DMS53 (cell line): Measurements from ENCODE around the gene P4HB.
A peak's percentile ranks its signal among the peaks of the same experiment; 100 is the strongest.

ENCODE experiments used
- DNase-seq: peaks from one replicate; lab custom pipeline; 2025; lab: John Stamatoyannopoulos, UW

The P4HB gene

DNA sequence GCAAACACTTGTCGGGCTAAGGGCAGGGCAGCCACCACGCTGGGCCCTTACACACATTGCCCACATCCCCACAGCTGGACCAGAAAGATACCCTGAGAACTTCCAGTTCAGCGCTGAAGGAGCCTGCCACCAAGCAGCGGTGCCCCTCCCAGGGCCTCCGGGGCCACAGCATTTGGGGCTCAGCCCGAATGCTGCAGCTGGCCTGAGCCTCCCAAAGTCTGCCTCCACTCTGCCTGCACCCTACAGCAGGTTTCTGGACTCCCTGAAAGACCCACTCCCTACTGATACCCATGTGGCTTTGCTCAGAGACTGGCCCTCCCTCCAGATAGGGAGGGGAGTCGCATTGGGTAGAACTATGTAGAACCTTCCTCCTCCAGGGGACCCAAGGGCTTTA lies 28.8 kb downstream of the P4HB start:
- DNase-seq = no peak

DNA sequence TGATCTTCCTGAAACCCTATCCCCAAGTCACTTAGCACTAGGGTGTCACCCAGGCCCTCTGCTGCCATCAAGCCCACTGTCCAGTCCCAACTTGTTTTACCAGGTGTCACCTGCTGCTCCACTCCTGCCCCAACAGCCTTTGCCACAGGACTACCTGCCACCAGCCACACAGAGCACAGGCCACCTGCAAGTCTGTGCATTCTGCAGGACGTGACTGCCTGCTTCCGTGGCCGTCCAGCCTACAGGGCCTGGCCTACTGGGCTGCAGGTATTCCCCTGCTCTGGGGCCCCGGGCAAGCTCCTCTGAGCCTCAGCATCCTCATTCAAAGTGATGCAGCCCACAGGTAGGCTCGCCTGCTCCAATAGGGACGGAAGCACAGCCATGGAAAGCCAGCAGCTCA lies 30.5 kb downstream of the P4HB start:
- DNase-seq = no peak

DNA sequence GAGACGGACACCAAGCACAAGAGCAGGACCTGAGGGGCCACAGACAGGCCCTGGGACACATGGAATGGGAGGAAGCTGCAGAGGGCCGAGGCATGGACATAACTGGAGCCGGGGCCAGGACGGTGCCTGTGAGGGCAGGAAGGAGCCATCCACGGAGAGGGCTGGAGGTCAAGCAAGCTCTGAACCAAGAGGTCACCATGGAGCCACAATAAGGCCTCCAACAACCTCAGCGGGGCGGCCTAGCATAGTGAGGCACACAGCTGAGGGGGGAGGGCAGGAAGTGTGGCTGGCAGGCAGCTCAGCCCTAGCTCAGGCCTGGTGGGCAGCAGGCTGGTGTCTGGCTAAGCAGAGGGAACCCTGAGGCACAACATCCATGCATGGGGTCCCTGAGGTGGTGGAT lies 31.7 kb downstream of the P4HB start:
- no peak for DNase-seq

DNA sequence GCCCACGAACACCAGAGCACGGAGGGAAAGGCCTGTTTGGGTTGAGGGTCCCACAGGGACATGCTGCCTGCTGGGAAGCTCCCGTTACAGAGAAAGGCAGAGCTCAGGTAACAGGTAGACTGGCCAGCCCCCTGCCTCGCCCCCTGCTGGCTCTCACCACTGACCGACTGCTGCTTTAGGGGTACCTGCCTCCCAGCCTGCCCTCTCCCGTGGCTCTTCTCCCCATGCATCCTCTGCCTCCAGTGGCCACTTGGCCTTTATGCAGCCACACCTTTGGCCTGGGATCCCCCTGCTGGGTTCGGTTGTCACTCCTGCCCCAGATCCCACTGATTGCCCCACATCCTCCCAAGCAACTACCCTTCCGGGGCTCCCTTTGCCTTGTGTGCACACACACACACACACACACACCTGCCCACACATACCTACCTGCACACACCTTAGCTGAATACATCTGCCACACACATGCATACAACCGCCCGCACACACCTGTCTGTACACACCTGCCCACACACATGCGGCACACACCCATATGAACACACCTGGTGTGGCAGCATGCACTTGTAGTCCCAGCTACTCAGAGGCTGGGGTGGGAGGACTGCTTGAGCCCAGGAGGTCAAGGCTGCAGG lies 34.4 kb downstream of the P4HB start:
- DNase-seq = no peak

DNA sequence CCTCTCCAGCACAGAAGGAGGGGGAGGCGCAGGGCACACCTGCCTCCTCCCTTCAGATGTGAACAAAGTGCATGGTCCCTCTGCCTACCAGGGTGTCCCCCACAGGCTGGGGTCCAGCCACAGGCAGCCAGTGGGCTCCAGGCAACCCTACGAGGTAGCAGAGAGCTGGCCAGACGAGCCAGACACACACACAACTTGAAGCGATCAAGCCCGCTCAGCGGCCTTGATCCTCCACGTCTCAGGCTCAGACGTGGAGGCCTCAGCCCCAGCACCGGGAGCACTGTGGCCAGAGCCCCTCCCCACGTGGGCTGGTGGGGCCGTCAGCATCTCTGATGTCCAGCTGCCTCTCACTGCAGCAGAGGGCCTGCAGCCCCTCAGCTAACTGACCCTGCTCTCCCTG lies 35.7 kb downstream of the P4HB start:
- DNase-seq = no peak

DNA sequence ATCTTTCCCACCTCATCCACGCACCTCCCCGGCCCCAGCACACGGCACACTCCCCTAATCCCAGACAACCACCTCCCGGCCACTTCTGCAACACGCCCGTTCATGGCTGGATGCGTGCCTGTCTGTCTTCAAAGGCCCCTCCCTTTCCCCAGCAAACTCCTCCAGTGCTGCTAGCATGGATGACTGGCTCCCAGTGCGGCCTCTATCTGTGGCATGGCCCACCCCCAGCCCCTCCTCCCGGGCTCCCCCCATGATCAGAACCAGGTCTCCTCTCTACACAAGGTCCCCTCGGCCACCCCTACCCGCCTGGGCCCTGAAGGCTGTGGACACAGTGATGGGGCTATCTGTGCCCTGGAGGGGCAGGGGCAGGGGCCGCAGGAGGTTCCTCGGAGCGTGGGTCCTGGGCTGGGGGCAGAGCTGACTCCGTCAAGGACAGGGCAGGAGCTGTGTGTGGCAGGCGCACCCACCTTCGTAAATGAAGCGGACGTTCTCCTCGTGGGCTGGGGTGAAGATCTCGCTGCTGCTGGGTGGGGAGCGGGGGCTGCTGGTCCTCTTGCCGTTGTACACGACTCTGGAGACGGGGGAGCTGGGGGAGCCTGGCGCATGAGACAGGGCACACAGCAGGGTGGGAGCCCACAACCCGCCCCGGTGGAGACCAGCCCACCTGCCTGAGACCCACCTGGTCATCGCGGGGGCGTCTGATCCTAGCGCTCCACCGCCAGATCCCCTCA lies 36.4 kb downstream of the P4HB start:
- DNase-seq = no peak

DNA sequence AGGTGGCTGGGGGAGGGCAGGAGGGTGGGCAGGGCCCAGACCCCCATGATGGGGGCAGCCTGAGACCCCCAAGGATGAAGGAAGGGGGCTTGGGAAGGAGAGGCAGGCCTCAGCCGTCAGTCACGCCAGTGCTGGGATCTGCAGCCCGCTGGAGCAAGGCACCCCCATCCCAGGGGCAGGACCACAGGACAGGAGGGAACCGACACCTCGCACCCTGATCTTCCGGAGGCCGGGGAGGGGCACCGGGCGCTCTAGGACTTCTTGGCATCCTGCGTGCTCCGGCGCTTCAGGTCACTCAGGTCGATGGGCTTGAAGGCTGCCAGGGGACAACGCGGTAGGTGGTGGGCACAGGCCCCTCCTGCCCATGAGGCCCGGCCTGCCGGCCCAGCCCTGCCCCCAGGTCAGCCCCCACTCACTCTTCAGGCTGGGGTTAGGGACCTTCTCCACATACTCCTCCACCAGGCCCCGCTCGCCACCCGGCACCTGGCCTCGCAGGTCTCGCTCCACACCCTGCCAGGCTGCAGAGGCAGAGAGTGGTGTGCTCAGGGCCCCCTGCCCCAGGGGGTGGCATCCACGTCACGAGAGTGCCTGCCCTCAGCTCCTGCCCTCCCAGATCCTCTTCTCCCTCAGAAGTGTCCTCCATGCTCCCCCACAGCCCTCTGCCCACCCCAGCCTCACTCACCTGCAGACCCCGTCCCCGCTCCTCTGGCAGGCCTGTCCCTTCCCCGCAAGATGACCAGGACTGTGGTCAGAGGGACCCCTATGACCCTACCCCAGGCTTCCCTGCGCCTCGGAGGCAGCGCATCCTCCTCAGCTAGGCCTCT lies 37.1 kb downstream of the P4HB start:
- DNase-seq = no peak

DNA sequence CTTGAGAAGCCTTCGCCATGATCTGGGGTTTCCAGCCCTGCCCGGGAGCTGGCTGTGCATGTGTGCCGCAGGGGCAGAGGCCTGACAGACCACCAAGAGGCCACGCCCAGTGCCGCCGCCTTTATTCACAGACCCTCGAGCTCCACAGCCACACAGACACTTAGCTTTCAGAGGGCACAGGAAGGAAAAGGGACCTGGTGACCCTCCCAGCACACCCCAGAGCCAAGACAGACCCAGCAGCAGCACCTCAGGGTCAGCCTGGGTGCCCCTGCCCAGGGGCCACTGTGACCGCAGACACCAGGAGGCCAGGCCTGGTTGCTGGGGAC lies 38.1 kb downstream of the P4HB start:
- DNase-seq = no peak

DNA sequence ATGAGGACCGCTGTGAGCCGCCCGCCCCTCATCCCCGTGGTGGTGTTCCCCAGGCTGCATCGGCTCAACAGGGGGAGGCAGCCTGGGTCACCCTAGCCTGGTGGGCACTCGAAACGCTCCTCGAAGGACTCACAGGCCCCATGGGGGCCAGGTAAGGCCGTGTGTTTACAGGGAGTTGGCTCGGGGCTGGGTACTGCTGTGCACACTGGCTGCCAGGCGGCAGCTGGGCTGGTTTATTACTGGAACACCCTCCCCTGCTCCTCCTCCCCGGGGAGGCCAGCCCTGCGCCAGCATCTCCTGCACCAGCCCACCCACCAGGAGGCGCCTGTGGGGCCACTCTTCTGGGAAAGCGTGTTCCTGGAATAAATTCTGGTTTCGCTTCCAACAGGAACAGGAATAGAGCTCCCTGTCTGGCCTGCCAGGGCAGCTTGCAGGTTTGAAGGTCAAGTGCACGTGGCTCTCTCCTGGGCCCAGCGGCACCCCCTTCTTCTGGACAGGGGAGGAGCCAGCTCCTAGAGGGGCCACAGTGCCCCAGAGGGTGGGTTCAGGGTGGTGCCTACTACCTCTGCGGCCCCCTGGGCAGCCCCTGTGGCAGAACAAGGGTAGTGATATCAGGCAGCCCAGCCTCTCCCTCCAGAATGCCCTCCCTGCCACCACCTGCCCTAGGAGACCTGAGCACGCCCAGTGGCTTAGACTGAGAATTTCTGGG lies 38.6 kb downstream of the P4HB start:
- DNase-seq = peak; percentile 97

DNA sequence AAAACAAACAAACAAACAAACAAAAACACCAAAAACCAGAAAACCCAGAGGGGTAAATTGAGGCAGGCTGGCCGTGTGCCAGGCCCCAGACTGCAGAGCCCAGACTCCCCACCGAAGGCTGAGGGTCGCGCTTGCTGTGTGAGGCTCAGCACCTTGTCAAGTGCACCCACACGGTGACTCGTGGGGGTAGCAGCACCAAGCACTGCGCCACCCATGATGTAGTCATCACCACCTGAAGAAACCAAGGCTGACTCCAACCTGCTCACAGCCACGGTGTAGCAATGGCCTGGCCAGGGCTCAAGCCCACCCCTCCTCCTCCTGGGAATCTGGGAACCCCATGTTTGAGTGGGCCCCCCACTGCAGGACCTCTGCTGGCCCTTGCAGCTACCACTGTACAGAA lies 39.2 kb downstream of the P4HB start:
- peak; percentile 57 for DNase-seq

DNA sequence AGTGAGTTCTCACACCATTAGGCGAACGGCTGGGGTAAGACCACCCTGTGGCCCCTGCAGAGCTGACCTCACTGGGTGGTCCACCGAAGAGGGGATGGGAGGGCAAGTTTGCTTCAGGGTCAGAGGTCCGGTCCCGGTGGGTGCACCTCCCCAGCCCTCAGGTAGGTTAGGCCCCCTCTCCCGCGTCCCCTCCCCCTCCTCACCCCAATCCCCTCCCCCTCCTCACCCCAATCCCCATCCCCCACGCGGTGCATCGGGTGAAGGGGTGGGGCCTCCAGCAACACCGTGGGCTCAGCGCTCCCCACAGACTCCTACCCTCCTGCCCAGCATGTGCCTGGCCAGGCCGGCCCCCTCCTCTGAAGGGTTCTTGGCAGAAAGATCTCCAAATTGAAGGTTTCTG lies 40.6 kb downstream of the P4HB start:
- no peak for DNase-seq

DNA sequence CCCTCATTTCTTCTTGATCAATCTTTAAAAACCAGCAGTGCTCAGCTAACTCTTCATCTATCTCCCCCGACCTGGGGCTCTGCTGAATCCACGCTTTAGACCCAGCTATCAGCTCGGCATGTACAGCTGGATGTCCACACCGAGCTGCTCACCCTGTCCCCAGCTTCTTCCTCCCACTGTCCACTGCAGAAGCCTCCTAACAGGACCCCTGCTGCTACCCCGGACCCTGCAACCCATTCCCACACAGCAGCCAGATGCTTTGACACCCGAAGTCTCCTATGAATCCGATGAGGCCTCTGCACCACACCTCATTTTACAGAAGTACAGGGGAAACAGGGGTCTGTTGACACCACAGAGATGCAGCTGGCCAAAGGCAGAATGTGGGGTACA lies 42.6 kb downstream of the P4HB start:
- DNase-seq = no peak

DNA sequence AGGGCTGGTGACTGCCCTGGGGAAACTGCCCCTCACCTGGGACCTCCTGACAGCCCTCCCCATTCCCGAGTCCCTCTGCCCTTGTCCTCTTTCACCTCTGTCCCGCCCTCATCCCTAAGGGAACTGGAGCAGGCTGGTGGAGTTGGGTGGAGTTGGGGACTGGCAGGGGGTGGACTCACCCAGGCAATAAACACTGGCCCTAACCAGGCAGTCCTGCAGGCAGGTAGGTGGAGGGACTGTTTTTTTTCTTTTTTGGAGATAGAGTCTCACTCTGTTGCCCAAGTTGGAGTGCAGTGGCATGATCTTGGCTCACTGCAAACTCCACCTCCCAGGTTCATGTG lies 44.7 kb downstream of the P4HB start:
- no peak for DNase-seq

DNA sequence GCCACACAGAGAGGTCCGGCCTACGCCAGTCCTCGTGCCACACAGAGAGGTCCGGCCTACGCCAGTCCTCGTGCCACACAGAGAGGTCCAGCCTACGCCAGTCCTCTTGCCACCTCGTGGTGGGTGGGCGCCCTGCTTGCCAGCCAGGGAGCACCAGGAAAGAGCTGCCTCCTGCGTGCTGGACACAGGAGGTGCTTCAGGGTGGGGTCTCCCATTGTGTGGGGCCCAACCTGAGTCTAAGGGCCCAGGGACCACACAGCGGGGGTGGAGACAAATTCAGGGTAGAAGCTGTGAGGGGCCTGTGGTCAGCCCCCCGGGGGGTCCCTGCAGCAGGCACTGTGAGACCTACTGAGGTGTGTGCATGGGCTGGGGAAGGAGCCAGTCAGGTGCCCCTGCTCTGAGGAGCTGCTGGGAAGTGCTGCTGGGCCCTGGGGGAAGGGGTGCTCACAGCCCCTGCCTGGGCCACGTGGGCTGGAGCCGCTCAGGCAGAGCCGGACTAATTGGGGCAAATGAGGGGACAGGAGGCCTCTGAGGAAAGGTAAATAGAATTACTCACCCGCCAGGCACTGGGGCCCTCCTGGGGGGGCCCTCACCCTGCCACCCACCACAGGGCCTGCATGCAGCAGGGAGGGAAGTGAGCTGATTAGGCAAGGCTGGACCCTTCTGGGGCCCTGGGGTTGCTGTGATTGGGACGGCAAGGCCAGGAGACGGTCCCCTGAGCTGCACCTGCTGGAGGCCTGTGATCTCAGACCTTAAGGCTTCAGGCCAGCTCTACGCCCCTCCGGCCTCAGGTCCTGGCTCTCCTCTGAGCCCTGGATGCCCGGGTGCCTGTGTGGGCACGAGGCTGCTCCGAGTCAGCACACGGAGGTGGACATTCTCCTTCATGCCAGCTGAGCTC lies 45.3 kb downstream of the P4HB start:
- no peak for DNase-seq

DNA sequence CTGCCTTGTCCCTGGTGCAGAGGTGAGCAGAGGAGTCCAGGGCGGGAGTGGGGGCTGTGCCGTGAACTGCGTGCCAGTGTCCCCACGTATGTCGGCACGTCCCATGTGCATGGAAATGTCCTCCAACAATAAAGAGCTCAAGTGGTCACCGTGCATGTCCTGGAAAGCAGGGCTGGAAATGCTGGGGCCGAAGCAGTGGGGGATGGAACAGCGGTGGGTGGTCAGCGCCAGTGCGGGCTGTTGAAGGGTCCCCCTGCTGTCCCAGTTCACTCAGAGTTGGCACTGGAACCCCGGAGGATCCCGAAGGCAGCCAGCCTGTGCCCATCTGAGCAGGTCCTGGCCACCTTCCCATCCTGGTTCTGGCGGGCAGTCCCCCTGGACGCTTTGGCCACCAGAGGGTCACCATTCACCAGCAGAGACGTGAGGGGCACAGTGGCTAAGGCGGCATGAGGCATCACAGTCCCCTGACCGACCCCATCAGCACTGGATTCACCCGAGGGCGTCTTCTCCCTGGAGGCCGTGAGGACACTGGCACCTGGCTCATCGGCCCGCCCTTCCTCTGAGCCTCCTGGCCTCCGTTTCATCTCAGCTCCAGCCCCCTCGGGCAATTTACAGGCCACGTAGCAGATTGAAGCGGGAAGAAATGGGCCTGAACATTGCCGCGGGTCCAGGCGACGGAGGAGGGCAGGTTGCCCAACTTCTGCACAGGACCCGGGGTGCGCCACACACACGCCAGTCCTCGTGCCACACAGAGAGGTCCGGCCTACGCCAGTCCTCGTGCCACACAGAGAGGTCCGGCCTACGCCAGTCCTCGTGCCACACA lies 46.3 kb downstream of the P4HB start:
- no peak for DNase-seq

DNA sequence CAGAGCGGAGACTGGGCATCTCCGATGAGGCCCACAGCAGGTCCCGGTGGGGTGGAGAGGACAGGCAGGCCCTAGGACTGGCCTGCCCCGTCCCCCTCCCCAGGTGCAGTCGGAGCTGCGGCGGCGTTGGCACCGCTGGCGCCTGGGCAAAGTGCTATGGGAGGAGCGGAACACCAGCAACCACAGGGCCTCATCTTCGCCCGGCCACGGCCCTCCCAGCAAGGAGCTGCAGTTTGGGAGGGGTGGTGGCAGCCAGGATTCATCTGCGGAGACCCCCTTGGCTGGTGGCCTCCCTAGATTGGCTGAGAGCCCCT lies 47.0 kb downstream of the P4HB start:
- no peak for DNase-seq

DNA sequence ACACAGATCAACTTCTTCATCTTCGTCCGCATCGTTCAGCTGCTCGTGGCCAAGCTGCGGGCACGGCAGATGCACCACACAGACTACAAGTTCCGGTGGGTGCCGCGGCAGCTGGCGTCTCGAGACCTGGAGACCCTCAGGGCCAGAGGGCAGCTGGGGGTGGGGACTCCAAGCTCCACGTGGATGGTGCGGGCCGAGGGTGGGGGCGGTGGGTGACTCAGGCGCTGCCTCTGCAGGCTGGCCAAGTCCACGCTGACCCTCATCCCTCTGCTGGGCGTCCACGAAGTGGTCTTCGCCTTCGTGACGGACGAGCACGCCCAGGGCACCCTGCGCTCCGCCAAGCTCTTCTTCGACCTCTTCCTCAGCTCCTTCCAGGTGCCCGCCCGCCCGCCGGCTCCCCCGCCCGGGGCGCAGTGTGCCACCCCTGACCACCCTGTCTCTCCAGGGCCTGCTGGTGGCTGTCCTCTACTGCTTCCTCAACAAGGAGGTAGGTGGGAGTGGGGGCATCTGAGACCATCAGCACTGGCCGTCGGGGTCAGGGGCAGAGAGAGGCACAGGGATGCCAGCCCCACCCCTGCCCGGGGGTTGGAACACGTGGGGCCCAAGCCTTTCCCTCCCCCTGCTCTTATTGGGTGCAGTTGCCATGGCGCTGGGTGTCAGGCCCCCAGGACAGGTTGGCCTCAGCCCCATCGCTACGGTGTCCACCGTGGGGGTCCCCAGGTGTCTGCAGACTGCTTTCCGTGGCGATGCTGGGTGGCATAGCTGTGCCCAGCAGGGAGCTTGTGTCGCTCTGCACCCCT lies 47.6 kb downstream of the P4HB start:
- no peak for DNase-seq

DNA sequence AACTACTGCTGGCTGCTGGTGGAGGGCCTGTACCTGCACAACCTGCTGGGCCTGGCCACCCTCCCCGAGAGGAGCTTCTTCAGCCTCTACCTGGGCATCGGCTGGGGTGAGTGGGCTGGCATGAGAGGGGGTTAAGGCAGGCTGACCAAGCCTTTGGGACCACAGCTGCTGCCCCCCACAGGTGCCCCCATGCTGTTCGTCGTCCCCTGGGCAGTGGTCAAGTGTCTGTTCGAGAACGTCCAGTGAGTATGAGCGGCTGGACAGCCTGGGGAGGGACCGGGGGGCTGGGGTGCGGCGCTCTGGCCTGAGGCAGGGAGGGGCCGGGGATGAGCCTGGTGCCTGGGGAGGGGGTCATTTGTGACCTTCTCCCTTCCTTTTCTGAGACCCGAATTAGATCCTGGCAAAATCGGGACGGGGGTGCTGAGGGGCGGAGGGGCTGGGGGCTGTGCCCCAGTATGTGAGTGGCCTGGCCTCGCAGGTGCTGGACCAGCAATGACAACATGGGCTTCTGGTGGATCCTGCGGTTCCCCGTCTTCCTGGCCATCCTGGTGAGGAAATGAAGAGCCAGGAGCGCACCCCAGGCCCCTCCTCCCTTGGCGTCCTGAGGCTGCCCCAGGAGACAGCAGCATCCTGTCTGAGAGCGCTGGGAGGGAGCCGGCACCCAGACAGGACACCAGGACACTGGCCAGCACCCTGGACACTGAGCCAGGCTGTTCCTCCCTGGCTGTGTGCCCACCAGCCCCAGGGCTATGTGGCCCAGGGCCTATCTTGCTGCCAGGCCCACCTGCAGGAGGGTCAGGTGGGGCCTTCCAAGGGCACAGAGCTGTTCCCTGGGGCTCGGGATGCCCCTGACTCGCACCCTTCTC lies 48.4 kb downstream of the P4HB start:
- no peak for DNase-seq
